Measurements from ENCODE around the gene PPA2.

Gene PPA2

DNA sequence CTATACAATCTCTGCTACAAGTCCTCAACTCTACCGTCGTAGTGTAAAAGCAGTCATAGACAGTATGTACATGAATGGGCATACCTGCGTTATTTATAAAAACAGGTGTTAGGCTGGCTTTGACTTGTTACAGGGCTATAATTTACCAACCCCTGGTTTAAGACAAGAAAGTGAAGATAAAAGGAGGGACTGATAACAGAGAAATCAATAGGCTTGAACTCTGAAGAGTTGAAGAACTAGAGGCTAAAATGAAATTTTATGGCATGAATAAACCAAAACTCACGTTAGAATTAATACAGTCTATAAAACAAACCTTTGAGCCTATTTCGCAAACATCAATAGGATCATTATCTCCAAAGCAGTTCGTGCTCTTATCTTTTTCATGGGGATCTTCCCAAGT lies 36.2 kb downstream of the PPA2 start:
- Histone ChIP-seq H3K4me1 (no peaks in the 10 kb centered on the region), H3K9me3 (ENCODE audit: control insufficient read depth, low read length) (no peaks in the 10 kb centered on the region), H3K4me3 (ENCODE audit: low read depth, low read length) (no peak overlapping the region), H3K27me3 (ENCODE audit: control insufficient read depth, insufficient read depth, low read length) (no peaks in the 10 kb centered on the region), H3K4me2 (ENCODE audit: low read length) (no peak overlapping the region), H3K79me2 (no peaks in the 10 kb centered on the region), H3K27ac (no peak overlapping the region), H3K36me3 (ENCODE audit: control insufficient read depth, insufficient read depth, low read length) (no peaks in the 10 kb centered on the region), H2AFZ (no peak overlapping the region), H3K9ac (no peak overlapping the region)
- TF ChIP-seq CTCF (IDR thresholded peaks at IDR 0.05), result no peak

DNA sequence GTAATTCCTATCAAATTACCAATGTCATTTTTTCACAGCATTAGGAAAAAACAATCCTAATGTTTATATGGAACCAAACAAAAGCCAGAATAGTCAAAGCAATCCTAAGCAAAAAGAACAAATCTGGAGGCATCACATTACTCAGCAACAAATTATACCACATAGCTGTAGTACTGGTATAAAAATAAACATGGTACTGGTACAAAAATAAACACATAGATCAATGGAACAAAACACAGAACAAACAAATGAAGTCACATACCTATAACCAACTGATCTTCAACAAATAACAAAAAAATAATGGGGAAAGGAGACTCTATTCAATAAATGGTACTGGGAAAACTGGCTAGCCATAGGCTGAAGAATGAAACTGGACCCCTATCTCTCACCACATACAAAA lies 37.4 kb downstream of the PPA2 start:
- Histone ChIP-seq H3K4me1 (no peaks in the 10 kb centered on the region), H3K4me3 (ENCODE audit: low read depth, low read length) (no peak overlapping the region), H3K79me2 (no peaks in the 10 kb centered on the region), H3K27me3 (ENCODE audit: control insufficient read depth, insufficient read depth, low read length) (no peaks in the 10 kb centered on the region), H3K9me3 (ENCODE audit: control insufficient read depth, low read length) (no peaks in the 10 kb centered on the region), H3K36me3 (ENCODE audit: control insufficient read depth, insufficient read depth, low read length) (no peaks in the 10 kb centered on the region), H3K27ac (no peak overlapping the region), H3K4me2 (ENCODE audit: low read length) (no peak overlapping the region), H3K9ac (no peak overlapping the region), H2AFZ (no peak overlapping the region)
- no peak for TF ChIP-seq CTCF (IDR thresholded peaks at IDR 0.05)

- Histone ChIP-seq H3K4me3 (ENCODE audit: low read depth, low read length) (no peak overlapping the region), H3K4me2 (ENCODE audit: low read length) (no peak overlapping the region), H3K4me1 (no peaks in the 10 kb centered on the region), H2AFZ (no peak overlapping the region), H3K79me2 (no peaks in the 10 kb centered on the region), H3K9ac (no peak overlapping the region), H3K9me3 (ENCODE audit: control insufficient read depth, low read length) (no peaks in the 10 kb centered on the region), H3K27me3 (ENCODE audit: control insufficient read depth, insufficient read depth, low read length) (no peaks in the 10 kb centered on the region), H3K36me3 (ENCODE audit: control insufficient read depth, insufficient read depth, low read length) (no peaks in the 10 kb centered on the region), H3K27ac (no peak overlapping the region)
- no peak for TF ChIP-seq CTCF (IDR thresholded peaks at IDR 0.05)
Observed at GRCh38 chr4:105434940-105435339, 38.9 kb downstream of the PPA2 start.

DNA sequence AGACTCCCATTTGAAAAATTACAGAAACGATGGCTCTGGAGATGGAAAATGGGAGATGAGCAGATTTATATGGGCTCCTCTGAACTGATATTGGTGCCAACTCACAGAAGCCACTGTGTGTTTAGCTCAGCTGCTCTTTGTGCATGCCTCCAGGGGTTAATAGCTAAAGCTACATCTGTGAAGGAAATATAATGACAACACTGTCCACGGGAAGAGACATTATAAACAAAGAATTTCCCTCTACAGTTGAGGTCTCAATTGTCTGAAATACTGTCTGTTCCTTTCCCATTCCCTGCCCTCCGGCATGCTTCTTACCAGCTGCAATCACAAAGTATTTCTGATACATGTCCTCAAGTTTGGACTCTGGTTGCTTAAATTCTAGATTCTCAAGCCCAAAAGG lies 40.4 kb downstream of the PPA2 start:
- Histone ChIP-seq H3K27ac (no peak overlapping the region), H3K9me3 (ENCODE audit: control insufficient read depth, low read length) (no peaks in the 10 kb centered on the region), H3K36me3 (ENCODE audit: control insufficient read depth, insufficient read depth, low read length) (no peaks in the 10 kb centered on the region), H2AFZ (no peak overlapping the region), H3K4me3 (ENCODE audit: low read depth, low read length) (no peak overlapping the region), H3K27me3 (ENCODE audit: control insufficient read depth, insufficient read depth, low read length) (no peaks in the 10 kb centered on the region), H3K4me1 (no peaks in the 10 kb centered on the region), H3K4me2 (ENCODE audit: low read length) (no peak overlapping the region), H3K9ac (no peak overlapping the region), H3K79me2 (no peaks in the 10 kb centered on the region)
- no peak for TF ChIP-seq CTCF (IDR thresholded peaks at IDR 0.05)

- H3K36me3 ChIP-seq (ENCODE audit: control insufficient read depth, insufficient read depth, low read length), result no peaks in the 10 kb centered on the region
Observed at GRCh38 chr4:105432438-105432837, 41.4 kb downstream of the PPA2 start.

More at GRCh38 chr4:105432438-105432837, 41.4 kb downstream of the PPA2 start:
- no peak overlapping the region for H3K4me2 ChIP-seq (ENCODE audit: low read length)
- no peaks in the 10 kb centered on the region for H3K79me2 ChIP-seq
- no peak overlapping the region for H3K27ac ChIP-seq
- H3K9me3 ChIP-seq (ENCODE audit: control insufficient read depth, low read length), result no peaks in the 10 kb centered on the region
- no peak overlapping the region for H2AFZ ChIP-seq
- H3K4me1 ChIP-seq, result no peaks in the 10 kb centered on the region
- no peak overlapping the region for H3K9ac ChIP-seq
- no peaks in the 10 kb centered on the region for H3K27me3 ChIP-seq (ENCODE audit: control insufficient read depth, insufficient read depth, low read length)
- TF ChIP-seq CTCF (IDR thresholded peaks at IDR 0.05), result no peak
- no peak overlapping the region for H3K4me3 ChIP-seq (ENCODE audit: low read depth, low read length)

Data from parathyroid adenoma (tissue), 2 donors.